GM12865 (cell line): ENCODE results near the gene NOCT.

Experiments
- DNase-seq: peaks from one replicate; pipeline ENCODE4 v3.0.0; 2010; ENCODE audit warnings: low read depth
- H3K4me3 ChIP-seq: 2 replicates; pipeline ENCODE4 v1.5.1; 2011; ENCODE audit warnings: mild to moderate bottlenecking, low read depth, low read length, control low read depth
- TF ChIP-seq, protein P1 (sequence below): IDR thresholded peaks from 2 replicates; pipeline ENCODE4 v1.5.1; 2011; ENCODE audit warnings: low read length, control low read depth, low read depth, inconsistent platforms; ENCODE audit not compliant: insufficient read depth; ENCODE audit errors: missing control alignments

The NOCT gene

DNA sequence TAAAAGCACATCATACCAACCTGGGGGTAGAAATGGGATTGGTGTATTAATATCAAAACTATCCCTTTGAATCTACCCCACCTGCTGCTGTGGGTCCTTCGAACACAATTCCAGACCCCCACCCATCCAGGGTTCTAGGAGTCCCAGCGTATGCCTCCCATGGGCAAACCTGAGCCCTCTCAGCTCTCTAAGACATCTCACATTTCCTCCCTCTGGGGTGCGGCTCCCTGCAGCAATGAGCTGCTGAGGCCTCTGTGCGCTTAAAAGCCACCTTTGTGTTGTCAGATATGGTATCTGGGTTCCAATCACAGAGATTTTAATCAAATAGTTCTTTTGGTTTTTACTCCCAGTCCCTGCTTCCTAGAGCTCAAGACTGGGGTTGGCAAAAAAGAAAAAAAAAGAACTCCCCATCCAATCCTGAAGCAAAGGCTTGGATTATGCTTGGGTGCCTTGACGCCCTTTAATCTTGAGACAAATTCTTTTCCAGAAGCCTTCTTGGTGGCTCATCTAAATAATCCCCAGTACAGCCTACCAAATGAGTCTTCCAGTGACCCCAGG lies 37.5 kb upstream of the NOCT start:
- H3K4me3 ChIP-seq: no peak overlapping the region
- TF ChIP-seq, protein P1, sequence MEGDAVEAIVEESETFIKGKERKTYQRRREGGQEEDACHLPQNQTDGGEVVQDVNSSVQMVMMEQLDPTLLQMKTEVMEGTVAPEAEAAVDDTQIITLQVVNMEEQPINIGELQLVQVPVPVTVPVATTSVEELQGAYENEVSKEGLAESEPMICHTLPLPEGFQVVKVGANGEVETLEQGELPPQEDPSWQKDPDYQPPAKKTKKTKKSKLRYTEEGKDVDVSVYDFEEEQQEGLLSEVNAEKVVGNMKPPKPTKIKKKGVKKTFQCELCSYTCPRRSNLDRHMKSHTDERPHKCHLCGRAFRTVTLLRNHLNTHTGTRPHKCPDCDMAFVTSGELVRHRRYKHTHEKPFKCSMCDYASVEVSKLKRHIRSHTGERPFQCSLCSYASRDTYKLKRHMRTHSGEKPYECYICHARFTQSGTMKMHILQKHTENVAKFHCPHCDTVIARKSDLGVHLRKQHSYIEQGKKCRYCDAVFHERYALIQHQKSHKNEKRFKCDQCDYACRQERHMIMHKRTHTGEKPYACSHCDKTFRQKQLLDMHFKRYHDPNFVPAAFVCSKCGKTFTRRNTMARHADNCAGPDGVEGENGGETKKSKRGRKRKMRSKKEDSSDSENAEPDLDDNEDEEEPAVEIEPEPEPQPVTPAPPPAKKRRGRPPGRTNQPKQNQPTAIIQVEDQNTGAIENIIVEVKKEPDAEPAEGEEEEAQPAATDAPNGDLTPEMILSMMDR: no peak
- DNase-seq: no peak

GRCh38 chr4:138978600-138978999 lies 37.0 kb upstream of the NOCT start:
- no peak for DNase-seq
- TF ChIP-seq, protein P1: no peak
- H3K4me3 ChIP-seq: no peak overlapping the region

- no peak overlapping the region for H3K4me3 ChIP-seq
- DNase-seq: no peak
- TF ChIP-seq, protein P1: no peak
These were observed 35.8 kb upstream of the NOCT start for GRCh38 chr4:138979742-138980141.

GRCh38 chr4:138981930-138982390 lies 33.6 kb upstream of the NOCT start:
- no peak for DNase-seq
- TF ChIP-seq, protein P1: no peak
- no peak overlapping the region for H3K4me3 ChIP-seq

DNA sequence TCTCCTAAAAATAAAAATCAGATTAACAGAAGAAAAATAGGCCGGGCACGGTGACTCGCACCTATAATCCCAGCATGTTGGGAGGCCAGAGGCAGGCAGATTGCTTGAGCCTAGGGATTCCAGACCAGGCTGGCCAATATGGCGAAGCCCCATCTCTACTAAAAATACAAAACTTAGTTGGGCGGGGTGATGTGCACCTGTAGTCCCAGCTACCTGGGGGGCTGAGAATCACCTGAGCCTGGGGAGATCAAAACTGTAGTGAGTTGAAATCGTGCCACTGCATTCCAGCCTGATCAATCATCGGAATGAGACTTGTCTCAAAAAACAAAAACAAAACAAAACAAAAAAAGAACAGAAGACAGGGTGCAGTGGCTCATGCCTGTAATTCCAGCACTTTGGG lies 32.8 kb upstream of the NOCT start:
- no peak overlapping the region for H3K4me3 ChIP-seq
- no peak for DNase-seq
- TF ChIP-seq, protein P1: no peak

DNA sequence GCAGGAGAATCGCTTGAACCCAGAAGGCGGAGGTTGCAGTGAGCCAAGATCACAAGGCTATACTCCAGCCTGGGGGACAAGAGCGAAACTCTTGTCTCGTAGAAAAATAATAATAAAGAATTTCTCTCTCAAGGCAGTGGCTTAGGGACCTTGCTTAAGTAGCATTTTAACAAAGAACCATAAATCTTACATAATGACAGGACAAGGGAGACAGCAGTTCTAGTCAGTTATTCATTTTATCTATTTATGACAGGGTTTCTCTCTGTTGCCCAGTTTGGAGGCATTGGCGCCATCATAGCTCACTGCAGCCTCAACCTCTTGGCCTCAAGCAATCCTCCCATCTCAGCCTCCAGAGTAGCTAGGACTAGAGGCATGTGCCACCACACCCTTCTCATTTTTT lies 31.9 kb upstream of the NOCT start:
- no peak for DNase-seq
- no peak overlapping the region for H3K4me3 ChIP-seq
- TF ChIP-seq, protein P1: no peak

GRCh38 chr4:138984647-138985046 lies 30.9 kb upstream of the NOCT start:
- no peak for DNase-seq
- H3K4me3 ChIP-seq: no peak overlapping the region
- TF ChIP-seq, protein P1: no peak
